HTERT RPE-1 (cell line): ENCODE results near the gene ARHGAP26.

Source experiments
- in situ Hi-C: fragments of 300-500 bp; cut with MboI; formaldehyde crosslinking; loops from 4 replicates; pipeline ENCODE4 v1.14.3; 2020; ENCODE audit warnings: low sequenced_read_pairs

ARHGAP26 gene

GRCh38 chr5:142810743-142811290, 40.6 kb downstream of the ARHGAP26 start:
- in situ Hi-C loops = no loop called here

GRCh38 chr5:142811866-142812557, 41.8 kb downstream of the ARHGAP26 start:
- in situ Hi-C loops = no loop called here

DNA sequence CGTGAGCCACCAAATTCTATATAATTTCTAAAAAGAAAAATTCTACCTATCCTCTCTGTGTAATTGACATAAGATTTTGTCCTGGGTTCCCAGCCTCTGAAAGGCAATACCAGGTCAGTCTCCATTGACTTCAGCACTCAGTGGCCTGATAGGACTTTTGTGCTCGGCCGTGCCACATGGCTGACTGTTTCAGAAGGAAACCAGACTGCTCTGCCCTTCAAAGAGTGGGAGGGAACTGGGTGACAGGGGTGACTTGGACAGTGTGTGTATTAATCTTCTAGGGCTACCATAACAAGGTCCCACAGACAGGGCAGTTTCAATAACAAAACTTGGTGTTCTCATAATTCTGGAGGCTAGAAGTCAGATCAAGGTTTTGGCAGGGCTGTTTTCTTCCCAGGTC, 43.0 kb downstream of the ARHGAP26 start:
- in situ Hi-C loops = no loop called here

- in situ Hi-C loops = no loop called here
These were observed 43.9 kb downstream of the ARHGAP26 start for GRCh38 chr5:142814122-142814521.

- in situ Hi-C loops = no loop called here
These were observed 45.3 kb downstream of the ARHGAP26 start for GRCh38 chr5:142815469-142815868.

GRCh38 chr5:142816531-142817430, 46.6 kb downstream of the ARHGAP26 start:
- in situ Hi-C loops = no loop called here

DNA sequence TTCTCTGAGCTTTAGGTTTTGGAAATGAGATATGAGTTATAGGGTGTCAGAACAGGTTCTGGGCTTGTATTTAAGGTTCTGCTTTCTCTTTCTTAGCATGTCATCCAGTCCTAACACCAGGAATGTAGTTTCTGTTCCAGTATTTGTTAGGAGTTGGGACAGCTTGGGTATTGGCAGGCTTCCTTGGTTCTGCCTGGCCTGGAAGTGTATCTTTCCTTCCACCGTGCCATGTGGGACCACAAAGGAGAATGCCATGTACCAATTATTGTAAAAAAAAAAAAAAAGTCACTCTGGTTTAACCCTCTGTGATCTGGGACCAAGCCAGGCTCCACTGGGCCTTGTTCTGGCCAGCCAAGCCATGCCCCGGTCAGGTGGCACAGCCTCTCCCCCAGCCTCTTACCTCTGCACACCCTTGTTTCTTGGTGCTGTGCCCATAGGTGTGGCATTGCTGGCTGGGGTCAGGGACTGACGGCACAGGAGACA, 47.8 kb downstream of the ARHGAP26 start:
- in situ Hi-C loops = no loop called here

DNA sequence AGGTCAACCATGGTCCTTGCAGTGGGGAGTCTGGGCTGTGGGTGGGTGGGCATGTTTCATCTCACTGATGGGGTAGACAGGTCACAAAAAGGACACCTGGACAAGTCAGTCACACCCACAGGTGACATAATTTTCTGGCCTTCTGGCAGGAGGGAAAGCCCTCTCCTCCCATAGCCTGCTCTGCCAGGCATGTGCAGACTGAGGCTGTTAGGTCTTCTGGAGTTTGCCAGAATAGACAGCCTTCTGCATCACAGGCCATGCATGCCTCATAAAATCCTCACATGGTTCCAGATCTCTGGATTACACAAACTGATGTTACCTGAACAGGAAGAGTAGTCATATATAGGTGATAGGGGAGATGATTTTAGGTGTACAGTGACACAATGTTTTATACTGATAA, 49.1 kb downstream of the ARHGAP26 start:
- in situ Hi-C loops = no loop called here

DNA sequence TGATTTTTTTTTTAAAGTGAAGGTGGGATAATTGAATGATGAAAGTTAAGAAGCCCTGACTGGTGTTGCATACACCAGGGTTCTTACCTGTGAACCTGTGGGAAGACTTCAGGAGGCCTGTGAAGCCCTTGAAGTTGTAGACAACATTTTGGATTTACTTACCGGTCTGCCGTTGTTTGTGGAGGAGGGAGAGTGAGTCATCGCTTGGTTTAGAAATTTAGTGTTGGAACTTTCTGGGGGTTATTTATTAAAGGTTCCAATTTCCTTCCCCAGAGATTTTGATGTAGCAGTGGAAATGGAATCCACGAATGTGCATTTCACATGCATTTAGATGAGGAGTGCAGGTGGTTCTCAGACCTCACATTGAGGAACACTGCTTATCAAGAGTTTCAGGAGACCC, 49.6 kb downstream of the ARHGAP26 start:
- in situ Hi-C loops = no loop called here

DNA sequence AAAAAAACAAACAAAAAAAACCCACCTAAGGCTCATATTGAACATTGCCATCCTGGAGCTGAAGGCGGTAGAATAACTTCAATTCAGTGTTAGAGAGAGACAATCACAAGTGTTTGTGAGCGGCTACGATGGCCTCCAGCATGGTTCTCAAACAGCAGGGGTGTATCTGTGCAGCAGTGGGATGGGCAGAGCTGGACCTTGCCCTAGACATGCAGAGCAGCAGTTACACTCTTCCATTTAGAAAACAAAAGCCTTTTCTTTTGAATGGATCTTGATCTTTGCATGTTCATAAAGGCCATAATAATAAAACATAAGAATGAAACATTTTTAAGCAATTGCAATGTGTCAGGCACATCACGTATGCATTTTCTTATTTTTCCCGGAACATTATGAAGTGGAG, 50.3 kb downstream of the ARHGAP26 start:
- in situ Hi-C loops = no loop called here

DNA sequence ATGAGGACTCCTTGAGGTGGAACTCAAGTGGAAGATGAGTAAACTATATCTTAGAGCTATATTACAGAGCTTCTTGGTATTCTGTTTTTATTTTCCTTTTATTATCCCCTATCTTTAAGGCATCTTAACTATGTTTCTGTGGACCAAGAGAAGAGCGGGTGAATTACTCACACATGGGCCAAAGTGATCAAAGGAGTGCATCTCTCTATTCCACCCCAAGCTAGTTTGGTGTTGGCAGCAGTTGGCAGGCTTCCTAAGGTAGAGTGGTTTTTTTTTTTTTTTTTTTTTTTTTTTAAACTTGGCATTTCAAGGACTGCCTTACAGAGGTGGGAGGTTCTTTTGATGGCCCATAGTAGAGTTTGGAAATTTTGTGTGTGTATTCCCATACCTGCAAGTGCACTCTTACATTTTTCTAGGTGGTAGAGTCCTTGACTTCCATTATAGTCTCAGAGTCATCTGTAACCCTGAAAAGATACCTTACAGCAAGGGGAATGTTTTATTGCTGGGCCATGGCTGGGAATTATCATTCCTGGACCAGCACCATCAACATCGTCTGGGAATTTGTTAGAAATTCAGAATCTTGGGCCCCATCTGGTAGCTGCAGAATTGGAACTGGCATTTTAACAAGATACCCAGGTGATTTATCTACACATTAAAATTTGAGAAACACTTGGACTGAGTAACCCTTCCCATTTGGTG, 51.0 kb downstream of the ARHGAP26 start:
- in situ Hi-C loops = no loop called here

GRCh38 chr5:142821733-142822487, 51.7 kb downstream of the ARHGAP26 start:
- in situ Hi-C loops = no loop called here

GRCh38 chr5:142823126-142823525, 52.9 kb downstream of the ARHGAP26 start:
- in situ Hi-C loops = no loop called here

DNA sequence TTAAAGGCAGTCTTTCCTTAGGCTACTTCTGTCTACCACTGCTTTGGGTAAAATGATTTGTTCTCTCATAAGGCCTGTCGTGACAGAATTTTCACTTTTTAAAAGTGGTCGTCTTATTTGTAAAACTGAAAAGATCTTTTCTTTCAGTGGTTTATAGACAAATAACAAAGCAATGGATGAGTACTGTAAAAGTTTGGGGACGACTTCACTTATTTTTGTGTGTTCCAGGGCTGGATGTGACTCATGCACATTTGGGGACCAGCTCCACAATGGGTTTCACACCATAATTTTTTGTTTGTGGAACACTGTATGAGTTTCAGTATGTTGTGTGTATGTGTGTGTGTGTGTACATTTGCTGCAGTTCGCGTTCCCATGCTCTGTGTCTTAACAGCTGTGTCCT, 53.6 kb downstream of the ARHGAP26 start:
- in situ Hi-C loops = no loop called here

DNA sequence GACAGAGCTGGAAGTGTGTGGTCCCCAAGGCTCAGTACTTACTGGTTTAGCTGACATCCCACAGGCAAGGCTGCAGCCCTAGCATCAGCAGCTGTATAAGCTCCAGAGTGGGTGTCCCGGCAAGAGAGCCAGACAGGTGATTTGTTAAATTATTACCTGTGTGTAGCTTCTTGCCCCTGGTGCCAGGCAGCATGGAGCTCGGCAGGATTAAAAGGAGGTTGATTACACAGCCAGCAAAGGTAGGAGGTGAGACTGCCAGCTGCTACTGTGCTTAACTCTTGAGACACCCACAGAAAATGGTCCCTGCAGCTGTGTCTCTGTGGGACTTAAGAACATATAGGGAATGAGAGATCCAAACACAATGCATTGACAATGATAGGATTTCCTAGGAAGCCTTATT, 54.2 kb downstream of the ARHGAP26 start:
- in situ Hi-C loops = no loop called here

DNA sequence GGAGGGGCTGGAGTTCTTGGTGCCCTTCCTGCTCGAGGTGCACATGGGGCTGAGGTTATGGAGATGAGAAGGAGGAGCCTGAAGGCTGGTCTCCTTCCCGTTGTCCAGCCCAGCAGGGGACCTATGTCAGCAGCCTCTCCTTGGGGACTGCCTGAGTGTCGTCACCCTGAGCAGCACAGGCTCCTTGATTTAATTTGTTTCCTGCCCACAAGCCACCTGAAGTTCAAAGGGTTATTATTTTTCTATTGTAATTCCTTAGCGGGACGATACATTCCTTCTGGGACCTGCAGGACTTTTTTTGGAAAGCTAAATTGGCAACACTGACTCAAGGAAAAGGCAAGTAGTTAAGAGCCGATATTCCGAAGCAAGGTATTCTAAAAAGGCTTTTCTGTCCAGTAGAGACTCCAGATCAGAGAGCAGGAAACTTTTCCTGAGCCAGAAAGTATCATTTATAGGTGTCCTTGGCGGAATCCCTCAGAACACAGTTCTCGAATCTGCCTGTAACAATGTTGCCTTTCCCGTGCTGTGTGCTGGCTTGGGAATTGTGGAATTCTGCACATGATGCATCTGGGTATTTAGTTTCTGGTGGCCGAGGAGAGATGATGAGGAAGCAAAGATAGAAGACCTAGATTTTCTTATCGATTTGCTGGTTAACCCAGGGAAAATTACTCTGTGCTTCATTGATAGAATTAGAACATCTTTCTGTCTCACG, 55.4 kb downstream of the ARHGAP26 start:
- in situ Hi-C loops = no loop called here

GRCh38 chr5:142826093-142826492, 55.9 kb downstream of the ARHGAP26 start:
- in situ Hi-C loops = no loop called here

DNA sequence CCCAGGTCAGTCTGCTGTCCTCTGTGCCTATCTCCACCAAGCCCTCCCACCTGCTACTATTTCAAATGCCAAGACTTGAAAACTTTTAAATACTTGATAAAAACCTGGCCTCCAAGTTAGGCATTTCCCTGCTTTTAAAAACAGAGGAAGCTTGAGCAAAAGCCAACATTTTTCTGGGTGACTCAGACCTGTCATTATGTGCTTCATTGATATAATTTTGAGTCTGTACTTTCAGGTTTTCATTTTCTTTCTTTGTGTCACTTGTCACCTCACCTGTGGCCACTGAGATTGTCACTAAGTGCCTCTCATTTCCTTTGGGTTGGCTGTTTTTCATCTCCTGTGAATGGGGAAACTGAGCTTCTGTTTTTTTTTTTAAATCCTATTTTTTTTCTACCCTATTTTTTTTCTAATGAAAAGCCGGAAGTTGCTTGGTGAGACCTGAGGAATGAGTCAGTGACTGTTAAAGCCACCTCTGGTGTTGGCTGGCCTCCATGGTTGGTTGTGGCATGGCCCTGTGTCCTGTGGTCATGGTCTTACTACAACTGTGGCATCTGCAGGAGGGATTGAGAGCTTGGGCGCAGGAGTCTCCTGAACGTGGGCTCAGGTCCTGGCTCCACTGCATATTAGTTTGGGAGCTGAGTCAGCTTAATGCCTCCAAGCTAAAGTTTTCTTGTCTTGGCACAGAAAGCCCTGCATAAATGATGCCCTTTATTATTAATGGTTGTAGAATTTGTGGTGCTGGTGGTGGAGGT, 56.7 kb downstream of the ARHGAP26 start:
- in situ Hi-C loops = no loop called here

DNA sequence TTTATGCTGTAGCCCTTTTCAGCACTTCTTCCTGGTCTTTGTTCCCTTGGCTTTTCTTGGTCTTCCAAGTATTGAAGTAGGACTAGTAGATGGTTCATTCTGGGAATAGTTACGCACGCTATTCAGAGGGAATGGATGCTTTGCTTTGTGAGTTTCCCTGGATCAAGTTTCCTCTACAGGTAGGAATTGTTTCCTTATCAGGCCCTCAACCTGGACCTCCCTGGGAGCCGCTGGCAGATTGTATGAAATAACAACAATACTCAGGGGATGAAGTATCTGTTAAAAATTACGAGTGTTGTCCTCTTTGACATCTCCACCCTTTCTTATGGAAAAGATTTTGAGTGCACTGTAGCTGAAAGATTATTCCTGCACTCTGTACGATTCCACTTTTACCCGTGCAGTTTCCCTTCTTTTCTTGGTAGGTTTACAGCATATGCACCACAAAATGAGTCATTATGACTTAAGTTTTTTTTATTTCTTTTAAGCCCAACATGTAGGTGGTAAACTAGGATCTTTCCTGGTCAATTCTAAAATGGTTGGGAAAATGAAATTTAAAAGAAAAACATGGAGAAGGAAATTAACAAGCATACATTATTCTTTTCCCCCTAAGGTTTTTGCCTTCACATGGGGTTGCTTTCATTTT, 57.9 kb downstream of the ARHGAP26 start:
- in situ Hi-C loops = no loop called here
